GM12872 (cell line): ENCODE data around the gene OTOG.

Source experiments
- TF ChIP-seq, protein P1 (sequence below): IDR thresholded peaks from 3 replicates; pipeline ENCODE4 v1.5.1; 2011; ENCODE audit warnings: low read depth, mild to moderate bottlenecking, low read length, moderate library complexity; ENCODE audit not compliant: insufficient read depth

Gene OTOG

DNA sequence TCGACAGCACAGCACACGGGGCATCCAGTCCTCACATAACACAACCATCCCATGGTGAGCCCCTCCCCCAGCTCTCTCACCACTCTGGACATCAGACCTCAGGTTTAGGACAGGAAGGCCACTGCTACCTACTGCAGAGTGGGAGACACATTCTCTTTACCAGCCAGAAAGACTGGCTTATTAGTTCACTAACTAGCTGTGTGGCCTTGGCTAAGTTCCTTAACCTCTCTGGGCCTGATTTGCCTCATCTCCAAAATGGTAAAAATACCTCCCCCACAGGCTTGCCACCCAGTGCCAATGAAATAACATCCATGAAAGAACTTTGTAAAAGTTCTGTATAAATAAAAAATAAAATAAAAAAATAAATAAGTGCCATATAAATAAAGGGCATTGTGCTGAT lies 35.0 kb upstream of the OTOG start:
- TF ChIP-seq, protein P1, sequence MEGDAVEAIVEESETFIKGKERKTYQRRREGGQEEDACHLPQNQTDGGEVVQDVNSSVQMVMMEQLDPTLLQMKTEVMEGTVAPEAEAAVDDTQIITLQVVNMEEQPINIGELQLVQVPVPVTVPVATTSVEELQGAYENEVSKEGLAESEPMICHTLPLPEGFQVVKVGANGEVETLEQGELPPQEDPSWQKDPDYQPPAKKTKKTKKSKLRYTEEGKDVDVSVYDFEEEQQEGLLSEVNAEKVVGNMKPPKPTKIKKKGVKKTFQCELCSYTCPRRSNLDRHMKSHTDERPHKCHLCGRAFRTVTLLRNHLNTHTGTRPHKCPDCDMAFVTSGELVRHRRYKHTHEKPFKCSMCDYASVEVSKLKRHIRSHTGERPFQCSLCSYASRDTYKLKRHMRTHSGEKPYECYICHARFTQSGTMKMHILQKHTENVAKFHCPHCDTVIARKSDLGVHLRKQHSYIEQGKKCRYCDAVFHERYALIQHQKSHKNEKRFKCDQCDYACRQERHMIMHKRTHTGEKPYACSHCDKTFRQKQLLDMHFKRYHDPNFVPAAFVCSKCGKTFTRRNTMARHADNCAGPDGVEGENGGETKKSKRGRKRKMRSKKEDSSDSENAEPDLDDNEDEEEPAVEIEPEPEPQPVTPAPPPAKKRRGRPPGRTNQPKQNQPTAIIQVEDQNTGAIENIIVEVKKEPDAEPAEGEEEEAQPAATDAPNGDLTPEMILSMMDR: no peak

DNA sequence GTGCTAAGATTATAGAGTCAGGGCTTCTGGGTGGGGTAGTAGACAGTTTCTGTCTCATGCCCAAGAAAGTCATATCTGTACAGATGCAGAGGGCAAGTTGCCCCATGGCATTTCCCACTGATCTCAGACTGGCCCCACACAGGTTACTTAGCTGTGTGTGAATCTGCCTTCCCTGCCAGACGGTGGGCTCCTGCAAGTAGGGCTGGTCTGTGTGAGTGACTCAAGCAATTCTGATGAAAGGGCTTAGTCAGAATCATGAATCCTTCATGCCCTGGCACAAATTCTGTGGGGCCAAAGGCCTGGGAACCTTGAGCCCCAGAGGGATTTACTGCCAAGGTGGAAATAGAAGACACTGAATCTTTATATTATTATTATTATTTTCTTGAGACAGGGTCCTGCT lies 33.2 kb upstream of the OTOG start:
- TF ChIP-seq, protein P1: no peak

DNA sequence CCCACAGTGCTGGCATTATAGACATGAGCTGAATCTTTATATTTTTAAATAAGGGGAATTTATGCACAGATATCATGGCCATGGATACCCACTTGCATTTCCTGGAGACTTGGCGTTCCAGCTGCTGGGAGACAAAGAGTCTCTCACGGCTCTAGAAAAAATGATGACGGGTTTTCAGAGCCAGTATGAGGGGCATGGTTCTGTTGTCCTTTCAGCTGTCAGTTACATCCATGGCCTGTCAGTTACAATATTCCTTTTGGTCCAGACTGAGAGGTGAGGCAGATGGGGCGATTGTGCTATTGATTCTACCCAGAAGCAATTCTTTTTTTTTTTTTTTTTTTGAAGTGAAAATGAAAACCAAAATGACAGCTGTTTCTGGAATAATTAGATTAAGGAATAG lies 32.6 kb upstream of the OTOG start:
- TF ChIP-seq, protein P1: no peak

DNA sequence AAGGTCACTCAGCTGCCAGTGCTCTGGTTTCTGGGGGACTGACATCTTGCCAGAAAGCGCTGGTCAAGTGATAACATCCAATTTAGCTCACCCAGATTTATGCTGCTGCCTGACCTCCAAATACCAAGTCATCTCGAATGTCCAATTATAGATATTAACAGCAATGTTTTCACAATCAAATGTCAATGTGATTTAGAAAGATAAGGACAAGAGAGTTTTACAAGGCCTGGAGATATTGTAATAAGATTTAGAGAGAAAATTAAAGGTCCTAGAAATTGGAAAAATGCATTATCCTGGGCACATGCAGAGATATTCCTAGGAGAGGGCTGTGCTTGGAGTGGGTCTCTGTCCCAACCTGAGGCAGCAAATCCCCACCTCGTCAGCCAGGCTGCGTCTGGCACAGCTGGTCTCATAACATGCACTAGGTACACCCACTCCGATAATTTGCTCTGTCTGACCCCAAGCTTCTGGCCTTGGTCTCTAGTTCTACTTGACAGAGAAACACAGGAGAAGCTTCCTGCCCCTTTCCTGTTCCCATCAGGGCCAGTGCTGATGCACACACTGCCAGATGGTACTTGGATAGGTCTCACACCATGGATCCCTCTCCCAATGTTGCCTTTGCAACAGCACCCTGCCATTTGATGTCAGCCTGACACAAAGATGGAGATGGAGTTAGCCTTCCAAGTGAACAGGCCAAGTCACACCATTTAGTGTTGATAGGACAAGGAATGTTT lies 31.4 kb upstream of the OTOG start:
- TF ChIP-seq, protein P1: no peak

DNA sequence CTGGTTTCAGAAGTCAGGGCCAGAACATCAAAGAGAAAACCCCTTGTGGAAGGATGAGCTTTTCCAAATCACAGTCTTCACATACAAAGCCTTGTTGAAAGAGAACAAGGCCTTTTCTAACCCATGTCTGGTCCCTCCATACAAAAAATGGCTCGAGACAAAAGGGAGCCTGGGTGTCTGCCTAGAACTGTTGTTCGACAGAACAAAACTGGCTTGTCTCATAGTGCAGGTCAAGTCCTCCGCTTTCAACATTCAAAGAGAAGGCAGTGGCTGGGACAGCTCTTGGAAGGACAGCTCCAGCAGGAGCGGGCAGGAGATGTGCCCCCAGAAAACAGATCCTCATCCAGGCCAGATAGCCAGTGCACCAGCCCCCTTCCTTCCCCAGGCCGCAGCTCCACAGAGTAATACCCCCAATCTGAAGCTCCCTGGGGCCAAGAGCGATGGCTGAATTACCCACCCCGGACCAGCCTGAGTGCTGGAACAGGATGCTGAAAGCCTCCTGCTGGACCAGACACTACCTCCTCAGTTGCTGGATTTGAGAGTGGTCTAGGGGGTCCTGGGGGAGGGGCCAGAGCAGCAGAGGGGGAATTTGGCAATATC lies 30.4 kb upstream of the OTOG start:
- TF ChIP-seq, protein P1: no peak

DNA sequence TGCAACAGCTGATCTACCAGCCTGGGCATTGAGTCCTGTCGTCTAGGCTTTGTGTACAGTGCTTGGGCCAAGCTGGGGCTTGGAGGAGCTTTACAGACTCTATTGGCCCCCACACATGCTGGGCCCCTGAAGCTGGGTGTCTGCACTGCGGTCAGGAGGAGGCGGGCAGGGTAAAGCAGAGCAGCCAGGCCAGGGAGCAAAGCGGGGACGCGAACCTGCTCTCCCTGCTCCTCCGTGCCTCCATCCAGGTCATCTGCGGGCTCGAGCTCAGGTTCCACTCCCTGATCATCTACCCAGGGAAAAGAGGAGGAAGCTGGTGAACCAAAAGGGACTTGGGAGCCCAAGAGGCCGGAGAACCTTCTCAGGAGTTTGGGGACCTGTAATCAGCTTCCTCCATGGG lies 29.9 kb upstream of the OTOG start:
- TF ChIP-seq, protein P1: no peak

DNA sequence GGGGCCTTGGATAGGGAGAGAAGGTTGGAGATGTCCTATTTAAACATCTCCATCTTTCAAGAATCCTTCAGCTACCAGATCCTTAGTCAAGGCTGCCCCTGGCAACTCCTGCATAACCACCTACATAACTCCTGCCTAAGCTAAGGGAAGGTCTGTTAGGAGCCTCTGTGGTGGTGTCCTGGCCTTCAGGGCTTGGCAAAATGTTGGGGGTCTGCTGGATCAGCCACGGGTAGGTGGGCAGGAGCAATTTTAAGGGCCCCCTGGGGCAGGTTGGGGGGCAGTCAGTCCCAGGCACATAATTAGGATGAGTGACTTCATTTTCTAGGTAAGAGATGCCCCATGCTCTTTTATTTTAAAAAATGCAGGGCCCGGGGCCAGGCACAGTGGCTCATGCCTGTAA lies 28.7 kb upstream of the OTOG start:
- TF ChIP-seq, protein P1: no peak
